A673 (cell line): Measurements from ENCODE around the gene FOXN3.

ENCODE experiments used
- CTCF ChIP-seq: fragments of 300-800, 200-600 bp; sonication (generic); conservative IDR thresholded peaks from 2 replicates; pipeline ENCODE4 v1.5.1; 2017; ENCODE audit warnings: low read depth, mild to moderate bottlenecking, antibody characterized with exemption, low read length, moderate library complexity, mixed read lengths
- EZH2 ChIP-seq: fragments of 200-600 bp; sonication (generic); IDR thresholded peaks from 2 replicates; pipeline ENCODE4 v1.6.1; 2017; ENCODE audit warnings: borderline replicate concordance, low read depth, mild to moderate bottlenecking, mixed read lengths, antibody characterized with exemption, low read length; ENCODE audit not compliant: poor library complexity, severe bottlenecking

- no peak for TF ChIP-seq EZH2
- TF ChIP-seq CTCF: no peak
These were observed 49.3 kb downstream of the FOXN3 start for GRCh38 chr14:89367779-89368120.
